ENCODE measurements around the gene ERBIN.

GRCh38 chr5:65933295-65933694 is 6.9 kb downstream of the ERBIN start:
- TF ChIP-seq ELF4 (IDR thresholded peaks at IDR 0.05) (no peak), ZNF384 (IDR thresholded peaks at IDR 0.05) (no peak), FOXA1 (IDR thresholded peaks at IDR 0.05) (no peak), TARDBP (IDR thresholded peaks at IDR 0.05) (no peak), SUZ12 (IDR thresholded peaks at IDR 0.05) (no peak)

All from HEK293T (cell line).